SK-N-SH treated with all-trans-retinoic acid at 6 μM for 48 hours (cell line): ENCODE results near the gene FBXO31.

Experiments
- ATAC-seq: fragments of 200-7000 bp; cut with Tn5 transposase; 3 replicates; pipeline ENCODE4 v1.9.1; 2020; ENCODE audit warnings: mild to moderate bottlenecking, moderate library complexity
- ARNTL ChIP-seq: fragments of 450-650 bp; formaldehyde crosslinking; IDR thresholded peaks from 2 replicates; pipeline ENCODE4 v1.5.0; 2020; ENCODE audit warnings: low read depth, mild to moderate bottlenecking, moderate library complexity, borderline replicate concordance
- BACH2 ChIP-seq: fragments of 250-450 bp; sonication (Bioruptor Pico); IDR thresholded peaks from 2 replicates; pipeline ENCODE4 v1.9.0; 2021; ENCODE audit warnings: mild to moderate bottlenecking, borderline replicate concordance
- CSDC2 ChIP-seq: fragments of 250-450 bp; sonication (Bioruptor Pico); IDR thresholded peaks from 2 replicates; pipeline ENCODE4 v1.5.0; 2020; ENCODE audit warnings: mild to moderate bottlenecking, moderate library complexity
- CSRNP3 ChIP-seq: fragments of 250-450 bp; sonication (Bioruptor Pico); IDR thresholded peaks from 2 replicates; pipeline ENCODE4 v1.5.1; 2021; ENCODE audit warnings: mild to moderate bottlenecking, moderate library complexity
- ESRRG ChIP-seq: fragments of 250-450 bp; sonication (Bioruptor Pico); IDR thresholded peaks from 2 replicates; pipeline ENCODE4 v1.6.1; 2021; ENCODE audit warnings: mild to moderate bottlenecking
- GLIS3 ChIP-seq: fragments of 250-450 bp; sonication (Bioruptor Pico); IDR thresholded peaks from 2 replicates; pipeline ENCODE4 v1.5.0; 2020; ENCODE audit warnings: mild to moderate bottlenecking, moderate library complexity
- ISL1 ChIP-seq: fragments of 250-450 bp; sonication (Bioruptor Pico); IDR thresholded peaks from 2 replicates; pipeline ENCODE4 v2.1.2; 2022; ENCODE audit warnings: mild to moderate bottlenecking, moderate library complexity
- OSR1 ChIP-seq: fragments of 250-450 bp; sonication (Bioruptor Pico); IDR thresholded peaks from 2 replicates; pipeline ENCODE4 v1.8.0; 2022; ENCODE audit warnings: moderate library complexity, mild to moderate bottlenecking, inconsistent platforms
- PATZ1 ChIP-seq: fragments of 250-450 bp; sonication (Bioruptor Pico); IDR thresholded peaks from 2 replicates; pipeline ENCODE4 v1.8.0; 2020; ENCODE audit warnings: mild to moderate bottlenecking, moderate library complexity, borderline replicate concordance
- POU6F1 ChIP-seq: fragments of 250-450 bp; sonication (Bioruptor Pico); IDR thresholded peaks from 2 replicates; pipeline ENCODE4 v1.8.0; 2021; ENCODE audit warnings: low read depth, mild to moderate bottlenecking, moderate library complexity, borderline replicate concordance
- PPARA ChIP-seq: fragments of 250-450 bp; sonication (Bioruptor Pico); IDR thresholded peaks from 2 replicates; pipeline ENCODE4 v1.5.0; 2020; ENCODE audit warnings: mild to moderate bottlenecking, borderline replicate concordance
- SNAI2 ChIP-seq: fragments of 250-450 bp; sonication (Bioruptor Pico); IDR thresholded peaks from 2 replicates; pipeline ENCODE4 v1.5.0; 2020; ENCODE audit warnings: mild to moderate bottlenecking, moderate library complexity
- TCF4 ChIP-seq: fragments of 250-450 bp; sonication (Bioruptor Pico); IDR thresholded peaks from 2 replicates; pipeline ENCODE4 v1.8.0; 2021; ENCODE audit warnings: mild to moderate bottlenecking, moderate library complexity, borderline replicate concordance
- TOX ChIP-seq: fragments of 250-450 bp; sonication (Bioruptor Pico); IDR thresholded peaks from 2 replicates; pipeline ENCODE4 v1.8.0; 2021; ENCODE audit warnings: mild to moderate bottlenecking, moderate library complexity, borderline replicate concordance
- ZC3H10 ChIP-seq: fragments of 250-450 bp; sonication (Bioruptor Pico); IDR thresholded peaks from 2 replicates; pipeline ENCODE4 v1.5.1; 2021; ENCODE audit warnings: mild to moderate bottlenecking, moderate library complexity
- ZFP3 ChIP-seq: fragments of 250-450 bp; sonication (Bioruptor Pico); IDR thresholded peaks from 2 replicates; pipeline ENCODE4 v1.5.0; 2020; ENCODE audit warnings: mild to moderate bottlenecking, moderate library complexity
- ZFP30 ChIP-seq: fragments of 450-650 bp; formaldehyde crosslinking; IDR thresholded peaks from 2 replicates; pipeline ENCODE4 v1.5.0; 2022; ENCODE audit warnings: mild to moderate bottlenecking, moderate library complexity
- ZNF565 ChIP-seq: fragments of 450-650 bp; formaldehyde crosslinking; conservative IDR thresholded peaks from 2 replicates; pipeline ENCODE4 v1.5.0; 2020; ENCODE audit warnings: low read depth, mild to moderate bottlenecking, moderate library complexity
- ZNF70 ChIP-seq: fragments of 450-650 bp; formaldehyde crosslinking; IDR thresholded peaks from 2 replicates; pipeline ENCODE4 v1.5.0; 2020; ENCODE audit warnings: mild to moderate bottlenecking, moderate library complexity
- ZNF8 ChIP-seq: fragments of 450-650 bp; formaldehyde crosslinking; IDR thresholded peaks from 2 replicates; pipeline ENCODE4 v1.5.0; 2020; ENCODE audit warnings: mild to moderate bottlenecking, moderate library complexity
- TF ChIP-seq, protein P1 (sequence below): fragments of 250-450 bp; sonication (Bioruptor Pico); IDR thresholded peaks from 2 replicates; pipeline ENCODE4 v1.5.0; 2020; ENCODE audit warnings: mild to moderate bottlenecking, moderate library complexity

Gene FBXO31

DNA sequence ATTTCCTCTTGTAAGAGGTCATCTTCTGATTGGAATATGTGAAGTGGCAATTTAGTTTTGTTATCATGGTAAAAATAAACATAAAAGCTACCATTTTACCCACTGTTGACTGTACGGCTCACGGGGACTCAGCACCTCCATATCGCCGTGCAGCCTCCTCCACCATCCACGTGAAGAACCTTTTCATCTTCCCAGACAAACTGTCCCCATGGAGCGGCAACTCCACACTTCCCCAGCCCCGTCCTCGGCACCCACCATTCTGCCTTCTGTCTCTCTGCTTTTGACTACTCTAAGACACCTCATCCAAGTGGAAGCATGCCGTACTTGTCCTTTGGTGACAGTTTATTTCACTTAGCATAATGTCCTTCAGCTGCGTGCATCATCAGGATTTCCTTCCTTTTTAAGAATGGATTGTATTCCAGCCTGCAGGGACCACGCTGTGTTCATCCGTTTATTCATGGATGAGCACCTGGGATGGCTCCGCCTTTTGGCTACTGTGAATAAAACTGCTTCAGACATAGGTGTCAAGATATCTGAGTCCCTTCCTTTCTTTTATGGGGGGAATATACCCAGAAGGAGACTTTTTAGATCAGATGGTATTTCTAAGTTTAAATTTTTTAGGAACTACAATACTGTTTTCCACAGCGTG is 14.3 kb downstream of the FBXO31 start:
- ATAC-seq, result no peak
- TF ChIP-seq CSDC2 (CRISPR knock-in tag) (no peak), ZFP30 (no peak), ZNF565 (CRISPR knock-in tag) (no peak), GLIS3 (CRISPR knock-in tag) (no peak), ARNTL (CRISPR knock-in tag) (no peak), OSR1 (CRISPR knock-in tag) (no peak), PPARA (no peak), SNAI2 (CRISPR knock-in tag) (no peak), ZC3H10 (CRISPR knock-in tag) (no peak), CSRNP3 (CRISPR knock-in tag) (no peak), ZNF8 (CRISPR knock-in tag) (no peak), ZNF70 (CRISPR knock-in tag) (no peak)
- TF ChIP-seq, protein P1, sequence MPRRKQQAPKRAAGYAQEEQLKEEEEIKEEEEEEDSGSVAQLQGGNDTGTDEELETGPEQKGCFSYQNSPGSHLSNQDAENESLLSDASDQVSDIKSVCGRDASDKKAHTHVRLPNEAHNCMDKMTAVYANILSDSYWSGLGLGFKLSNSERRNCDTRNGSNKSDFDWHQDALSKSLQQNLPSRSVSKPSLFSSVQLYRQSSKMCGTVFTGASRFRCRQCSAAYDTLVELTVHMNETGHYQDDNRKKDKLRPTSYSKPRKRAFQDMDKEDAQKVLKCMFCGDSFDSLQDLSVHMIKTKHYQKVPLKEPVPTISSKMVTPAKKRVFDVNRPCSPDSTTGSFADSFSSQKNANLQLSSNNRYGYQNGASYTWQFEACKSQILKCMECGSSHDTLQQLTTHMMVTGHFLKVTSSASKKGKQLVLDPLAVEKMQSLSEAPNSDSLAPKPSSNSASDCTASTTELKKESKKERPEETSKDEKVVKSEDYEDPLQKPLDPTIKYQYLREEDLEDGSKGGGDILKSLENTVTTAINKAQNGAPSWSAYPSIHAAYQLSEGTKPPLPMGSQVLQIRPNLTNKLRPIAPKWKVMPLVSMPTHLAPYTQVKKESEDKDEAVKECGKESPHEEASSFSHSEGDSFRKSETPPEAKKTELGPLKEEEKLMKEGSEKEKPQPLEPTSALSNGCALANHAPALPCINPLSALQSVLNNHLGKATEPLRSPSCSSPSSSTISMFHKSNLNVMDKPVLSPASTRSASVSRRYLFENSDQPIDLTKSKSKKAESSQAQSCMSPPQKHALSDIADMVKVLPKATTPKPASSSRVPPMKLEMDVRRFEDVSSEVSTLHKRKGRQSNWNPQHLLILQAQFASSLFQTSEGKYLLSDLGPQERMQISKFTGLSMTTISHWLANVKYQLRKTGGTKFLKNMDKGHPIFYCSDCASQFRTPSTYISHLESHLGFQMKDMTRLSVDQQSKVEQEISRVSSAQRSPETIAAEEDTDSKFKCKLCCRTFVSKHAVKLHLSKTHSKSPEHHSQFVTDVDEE (CRISPR knock-in tag), result no peak

DNA sequence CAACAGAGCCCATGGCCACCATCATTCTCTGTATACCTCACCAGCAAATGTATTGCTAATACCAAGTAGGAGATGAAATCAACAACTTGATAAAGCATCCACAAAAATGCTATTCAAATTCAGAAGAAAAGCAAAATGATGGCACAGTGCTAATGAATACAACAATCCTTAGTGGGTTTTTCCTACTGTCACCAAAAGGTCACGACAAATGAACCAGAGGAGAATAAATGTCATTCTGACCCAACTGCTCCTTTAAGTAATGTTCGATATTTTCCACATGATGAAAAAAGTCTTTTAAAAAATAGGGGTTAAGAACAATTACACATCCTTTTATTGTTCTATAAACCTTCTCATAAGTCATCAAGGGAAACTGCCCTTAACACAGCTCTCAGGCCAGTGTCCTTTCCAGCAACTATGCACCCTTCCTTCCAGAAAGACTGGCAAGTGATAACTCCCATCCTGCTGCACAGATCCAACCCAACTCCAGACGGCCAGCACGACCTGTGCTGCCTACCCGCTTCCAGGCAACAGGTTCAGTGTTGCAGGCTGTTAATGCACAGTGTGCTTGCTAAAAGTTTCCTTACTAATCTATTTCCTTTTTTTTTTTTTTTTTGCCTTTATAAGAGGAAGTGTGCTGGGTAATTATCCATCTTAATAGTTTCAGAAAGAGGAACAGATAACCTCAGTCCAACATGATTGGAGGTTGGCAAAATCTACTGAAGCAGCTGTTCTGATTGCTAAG is 15.4 kb downstream of the FBXO31 start:
- TF ChIP-seq ZNF8 (CRISPR knock-in tag) (no peak), PPARA (no peak), POU6F1 (CRISPR knock-in tag) (no peak), BACH2 (CRISPR knock-in tag) (no peak), ZC3H10 (CRISPR knock-in tag) (no peak), PATZ1 (no peak), ESRRG (no peak), TCF4 (CRISPR knock-in tag) (no peak)
- TF ChIP-seq, protein P1 (CRISPR knock-in tag), result no peak
- no peak for ATAC-seq

- no peak for ATAC-seq
- TF ChIP-seq TOX (CRISPR knock-in tag) (no peak), ZFP3 (CRISPR knock-in tag) (no peak), ZFP30 (no peak), PATZ1 (no peak), ISL1 (CRISPR knock-in tag) (no peak), POU6F1 (CRISPR knock-in tag) (no peak)
These were observed 16.0 kb downstream of the FBXO31 start for GRCh38 chr16:87367529-87367928.
